DOHH2 (cell line): ENCODE data around the gene BTNL2.

Experiments
- H3F3A ChIP-seq: fragments of 200-600 bp; sonication (generic), shearing (Covaris generic); 2 replicates; pipeline ENCODE4 v1.6.0; 2016; ENCODE audit warnings: antibody characterized with exemption, mild to moderate bottlenecking; ENCODE audit not compliant: control insufficient read depth, insufficient read depth
- H3K27ac ChIP-seq: fragments of 200-600 bp; sonication (generic); 2 replicates; pipeline ENCODE4 v1.5.1; 2014; ENCODE audit warnings: low read depth, mild to moderate bottlenecking, low read length, moderate library complexity
- H3K27me3 ChIP-seq: fragments of 200-600 bp; sonication (generic); 2 replicates; pipeline ENCODE4 v1.6.1; 2014; ENCODE audit warnings: mild to moderate bottlenecking, low read length, mixed read lengths; ENCODE audit not compliant: control insufficient read depth
- H3K36me3 ChIP-seq: fragments of 200-600 bp; sonication (generic); 2 replicates; pipeline ENCODE4 v1.6.1; 2014; ENCODE audit warnings: mild to moderate bottlenecking, low read length, moderate library complexity, mixed read lengths; ENCODE audit not compliant: control insufficient read depth
- H3K4me1 ChIP-seq: fragments of 200-600 bp; sonication (generic); 2 replicates; pipeline ENCODE4 v1.6.1; 2014; ENCODE audit warnings: mild to moderate bottlenecking, low read length, mixed read lengths; ENCODE audit not compliant: control insufficient read depth
- H3K4me2 ChIP-seq: fragments of 200-600 bp; sonication (generic); 2 replicates; pipeline ENCODE4 v1.6.0; 2014; ENCODE audit warnings: mild to moderate bottlenecking, low read length, moderate library complexity
- H3K4me3 ChIP-seq: fragments of 200-600 bp; sonication (generic); 2 replicates; pipeline ENCODE4 v1.5.1; 2014; ENCODE audit warnings: mild to moderate bottlenecking, low read length, mixed read lengths
- H3K79me2 ChIP-seq: fragments of 200-600 bp; sonication (generic); 2 replicates; pipeline ENCODE4 v1.6.1; 2014; ENCODE audit warnings: mild to moderate bottlenecking, low read length, mixed read lengths; ENCODE audit not compliant: control insufficient read depth
- H3K9me2 ChIP-seq: fragments of 200-600 bp; sonication (generic); replicated peaks from 2 replicates; pipeline ENCODE4 v1.6.1; 2014; ENCODE audit warnings: mild to moderate bottlenecking, low read length, mixed read lengths; ENCODE audit not compliant: control insufficient read depth
- H3K9me3 ChIP-seq: fragments of 200-600 bp; sonication (generic); 2 replicates; pipeline ENCODE4 v1.6.1; 2014; ENCODE audit warnings: antibody characterized with exemption, low read length, mixed read lengths; ENCODE audit not compliant: control insufficient read depth, insufficient read depth
- H4K20me1 ChIP-seq: fragments of 200-600 bp; sonication (generic); 2 replicates; pipeline ENCODE4 v1.6.0; 2014; ENCODE audit warnings: low read depth, mild to moderate bottlenecking, antibody characterized with exemption, low read length, moderate library complexity; ENCODE audit not compliant: control insufficient read depth, insufficient read depth
- CTCF ChIP-seq: fragments of 200-600 bp; sonication (generic); IDR thresholded peaks from one replicate; pipeline ENCODE4 v1.5.1; 2014; ENCODE audit warnings: antibody characterized with exemption, mild to moderate bottlenecking, low read depth, low read length; ENCODE audit not compliant: poor library complexity, severe bottlenecking
- EZH2phosphoT487 ChIP-seq: fragments of 200-600 bp; sonication (generic); IDR thresholded peaks from 2 replicates; pipeline ENCODE4 v1.6.1; 2017; ENCODE audit warnings: borderline replicate concordance, mild to moderate bottlenecking, antibody characterized with exemption, low read length, moderate library complexity, mixed read lengths

Gene BTNL2

GRCh38 chr6:32442243-32442667 is 35.3 kb upstream of the BTNL2 start:
- Histone ChIP-seq H3K4me3 (peak overlapping the region; percentile 100), H3K36me3 (peaks cover 57% of the 10 kb centered on the region), H3F3A (peaks cover 29% of the 10 kb centered on the region), H3K4me2 (peak overlapping the region; percentile 56), H3K27me3 (no peaks in the 10 kb centered on the region), H3K4me1 (peaks cover 51% of the 10 kb centered on the region), H3K79me2 (peaks cover 32% of the 10 kb centered on the region), H4K20me1 (no peaks in the 10 kb centered on the region), H3K27ac (no peak overlapping the region), H3K9me3 (no peaks in the 10 kb centered on the region), H3K9me2 (no peaks in the 10 kb centered on the region)
- TF ChIP-seq EZH2phosphoT487 (no peak), CTCF (no peak)

GRCh38 chr6:32439602-32440214 is 32.7 kb upstream of the BTNL2 start, which contains the start of gene HLA-DRA:
TSS of gene HLA-DRA (plus strand) at chr6:32439887. CDS start at chr6:32439951, 64 bp downstream.
- H3K27me3 ChIP-seq, result no peaks in the 10 kb centered on the region
- H3K4me1 ChIP-seq, result peaks cover 66% of the 10 kb centered on the region
- TF ChIP-seq EZH2phosphoT487 (no peak), CTCF (no peak)
- H3K9me2 ChIP-seq, result no peaks in the 10 kb centered on the region
- peaks cover 46% of the 10 kb centered on the region for H3K36me3 ChIP-seq
- peaks cover 15% of the 10 kb centered on the region for H3F3A ChIP-seq
- H3K9me3 ChIP-seq, result no peaks in the 10 kb centered on the region
- no peaks in the 10 kb centered on the region for H4K20me1 ChIP-seq
- H3K27ac ChIP-seq, result peak within 1 kb of the TSS; percentile 78
- peak within 1 kb of the TSS; percentile 100 for H3K4me3 ChIP-seq
- peaks cover 32% of the 10 kb centered on the region for H3K79me2 ChIP-seq
- H3K4me2 ChIP-seq, result peak within 1 kb of the TSS; percentile 56

GRCh38 chr6:32439139-32439538 is 32.2 kb upstream of the BTNL2 start:
- Histone ChIP-seq H4K20me1 (no peaks in the 10 kb centered on the region), H3K36me3 (peaks cover 41% of the 10 kb centered on the region), H3K4me1 (peaks cover 66% of the 10 kb centered on the region), H3K27ac (peak overlapping the region; percentile 78), H3K27me3 (no peaks in the 10 kb centered on the region), H3F3A (peaks cover 10% of the 10 kb centered on the region), H3K4me3 (peak overlapping the region; percentile 100), H3K9me2 (no peaks in the 10 kb centered on the region), H3K79me2 (peaks cover 32% of the 10 kb centered on the region), H3K4me2 (peak overlapping the region; percentile 56), H3K9me3 (no peaks in the 10 kb centered on the region)
- TF ChIP-seq EZH2phosphoT487, result no peak
- TF ChIP-seq CTCF, result no peak
